SKM-1 (cell line): Measurements from ENCODE around the gene MYH10.

Source experiments
- DNase-seq: peaks from one replicate; lab custom pipeline; 2025; ENCODE audit not compliant: unreplicated experiment; lab: John Stamatoyannopoulos, UW

Gene MYH10

GRCh38 chr17:8476741-8477140 lies 153.8 kb downstream of the MYH10 start:
- no peak for DNase-seq

- no peak for DNase-seq
These were observed 154.7 kb downstream of the MYH10 start for GRCh38 chr17:8475781-8476180.

DNA sequence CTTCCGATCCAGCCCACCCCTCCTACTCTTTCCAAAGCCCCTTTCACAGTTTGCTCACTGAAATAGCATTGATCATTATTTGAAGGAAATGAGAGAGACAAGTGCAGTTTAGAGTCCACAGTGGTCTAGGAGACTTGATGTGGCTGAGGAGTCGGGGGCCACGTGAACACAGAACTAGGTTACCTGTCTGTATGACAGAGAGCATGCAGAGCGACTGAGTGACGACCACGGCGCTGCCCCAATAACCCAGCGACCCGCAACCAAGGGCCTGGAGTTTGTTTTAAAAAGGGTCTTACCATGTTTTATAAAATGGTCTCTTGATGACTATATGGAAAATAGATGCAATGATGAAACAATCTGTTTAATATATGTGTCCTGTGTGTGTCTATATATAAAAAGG lies 155.3 kb downstream of the MYH10 start:
- no peak for DNase-seq

DNA sequence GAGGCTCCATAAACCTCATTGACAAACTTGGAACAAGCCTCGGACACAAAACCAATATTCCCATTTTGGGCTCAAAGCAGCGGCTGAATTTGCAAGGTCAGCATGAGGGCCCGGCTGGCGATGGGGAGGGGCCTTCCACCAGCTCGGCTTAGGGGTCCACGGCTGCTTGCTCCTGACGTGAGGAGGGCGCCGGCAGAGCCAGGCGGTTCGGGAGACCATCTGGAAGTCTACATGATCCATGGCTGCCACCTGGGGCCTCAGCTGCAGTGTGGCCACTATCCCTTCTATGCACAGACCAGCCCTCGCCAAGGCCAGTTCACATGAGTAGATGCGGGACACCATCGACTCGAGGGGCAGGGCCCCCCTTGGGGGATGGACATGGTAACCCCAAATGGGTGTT lies 155.7 kb downstream of the MYH10 start:
- DNase-seq, result no peak

GRCh38 chr17:8473451-8474192 lies 156.9 kb downstream of the MYH10 start:
- DNase-seq, result no peak

GRCh38 chr17:8472663-8473062 lies 157.9 kb downstream of the MYH10 start:
- no peak for DNase-seq

GRCh38 chr17:8470447-8471047 lies 160.0 kb downstream of the MYH10 start:
- no peak for DNase-seq

DNA sequence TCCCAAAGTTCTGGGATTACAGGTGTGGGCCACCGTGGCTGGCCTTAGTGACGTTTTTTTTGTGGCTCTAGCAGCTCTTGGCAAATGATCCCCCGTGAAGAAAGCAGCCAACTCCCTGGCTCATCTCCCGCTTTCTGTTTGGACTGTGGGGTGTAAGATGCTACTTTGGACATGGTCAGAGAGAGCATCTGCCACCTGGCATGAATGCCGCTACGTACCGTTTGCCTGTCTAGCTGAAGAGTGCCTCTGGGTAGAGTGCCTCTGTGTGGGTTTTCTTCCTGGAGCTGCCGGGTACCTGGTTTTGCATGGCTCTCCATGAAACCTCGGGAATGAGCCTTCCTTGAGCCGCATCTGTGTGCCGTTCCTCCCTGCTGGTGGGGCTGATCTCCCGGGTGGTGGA lies 160.6 kb downstream of the MYH10 start:
- DNase-seq, result no peak

GRCh38 chr17:8468980-8469379 lies 161.5 kb downstream of the MYH10 start:
- DNase-seq, result no peak

- no peak for DNase-seq
These were observed 162.4 kb downstream of the MYH10 start for GRCh38 chr17:8468127-8468526.

DNA sequence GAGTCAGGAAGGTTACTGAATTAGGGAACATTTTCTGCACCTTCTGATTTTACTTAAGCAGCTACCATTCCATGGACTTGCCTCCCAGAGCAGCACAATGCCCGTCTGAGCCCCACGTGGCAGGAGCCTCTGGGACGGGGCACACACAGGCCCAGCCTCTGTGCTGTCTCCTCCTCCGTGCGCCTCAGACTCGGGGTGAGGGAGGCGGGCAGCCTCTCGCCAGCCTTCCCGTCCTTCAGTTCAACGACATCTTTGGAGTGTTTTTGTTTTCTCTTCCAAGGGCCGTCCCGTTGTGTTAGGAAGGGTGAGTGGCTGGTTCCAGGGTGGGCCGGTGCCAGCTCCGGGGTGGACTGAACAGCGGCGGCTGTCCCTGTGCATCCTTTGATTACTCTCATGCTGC lies 163.0 kb downstream of the MYH10 start:
- no peak for DNase-seq

- DNase-seq, result no peak
These were observed 163.7 kb downstream of the MYH10 start for GRCh38 chr17:8466873-8467272.

- DNase-seq, result no peak
These were observed 164.1 kb downstream of the MYH10 start for GRCh38 chr17:8466456-8466855.

GRCh38 chr17:8465759-8466158 lies 164.8 kb downstream of the MYH10 start:
- DNase-seq, result no peak

DNA sequence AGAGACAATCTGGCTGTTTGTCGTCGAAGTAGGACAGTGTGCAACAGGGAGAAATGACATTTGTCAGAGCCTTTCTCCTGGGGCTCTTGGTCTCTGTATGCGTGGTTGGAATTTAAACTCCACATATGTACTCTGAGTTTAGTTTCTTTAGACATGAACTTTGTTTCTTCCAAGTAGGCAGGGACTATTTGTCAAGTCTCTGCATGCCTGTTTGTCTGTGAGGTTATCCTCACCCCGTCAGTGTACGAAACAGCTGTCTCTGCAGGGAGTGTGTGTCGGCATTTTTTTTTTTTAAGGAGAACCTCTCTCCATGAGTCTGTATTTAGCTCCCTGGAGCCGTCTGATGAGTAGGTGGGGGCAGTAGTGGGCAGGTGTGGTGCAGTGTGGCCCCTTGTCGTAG lies 165.2 kb downstream of the MYH10 start:
- no peak for DNase-seq

DNA sequence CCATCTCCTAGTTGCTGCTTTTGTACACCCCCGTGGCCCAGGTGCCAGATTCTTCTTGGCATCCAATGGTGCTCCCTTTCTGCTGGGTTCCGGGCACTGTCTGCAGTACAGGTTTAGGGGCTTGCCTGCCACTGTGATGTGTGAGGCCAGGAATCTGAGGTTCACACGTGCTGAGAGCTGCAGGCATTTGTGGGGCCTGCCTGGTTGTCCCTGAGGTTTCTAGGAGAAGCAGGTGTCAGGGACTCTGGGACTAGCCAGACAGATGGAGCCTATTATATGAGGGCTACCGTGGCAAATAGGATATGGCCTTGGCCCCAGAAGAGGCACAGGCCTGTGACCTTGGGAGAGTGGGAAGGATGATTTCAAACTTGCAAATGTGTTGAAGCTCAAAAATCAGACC lies 165.6 kb downstream of the MYH10 start:
- no peak for DNase-seq

DNA sequence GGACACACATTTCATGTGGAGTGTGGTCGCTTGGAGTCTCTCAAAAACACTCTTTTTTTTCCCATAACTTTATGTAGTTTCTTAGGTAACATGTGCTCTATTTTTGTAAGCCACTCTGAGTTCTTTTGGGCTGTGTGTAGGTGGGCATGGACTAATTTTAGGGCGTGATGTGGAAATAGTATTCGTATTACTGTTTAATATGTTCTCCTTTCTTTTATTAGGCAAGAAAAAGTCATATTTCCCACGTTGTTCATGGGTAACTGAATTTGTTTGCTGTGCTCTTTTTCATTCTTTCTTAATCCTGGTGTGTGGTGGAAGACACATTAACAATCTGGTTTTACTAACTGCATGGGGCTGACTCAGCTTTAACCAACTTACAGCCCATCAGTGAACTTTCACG lies 167.4 kb downstream of the MYH10 start:
- DNase-seq, result no peak

DNA sequence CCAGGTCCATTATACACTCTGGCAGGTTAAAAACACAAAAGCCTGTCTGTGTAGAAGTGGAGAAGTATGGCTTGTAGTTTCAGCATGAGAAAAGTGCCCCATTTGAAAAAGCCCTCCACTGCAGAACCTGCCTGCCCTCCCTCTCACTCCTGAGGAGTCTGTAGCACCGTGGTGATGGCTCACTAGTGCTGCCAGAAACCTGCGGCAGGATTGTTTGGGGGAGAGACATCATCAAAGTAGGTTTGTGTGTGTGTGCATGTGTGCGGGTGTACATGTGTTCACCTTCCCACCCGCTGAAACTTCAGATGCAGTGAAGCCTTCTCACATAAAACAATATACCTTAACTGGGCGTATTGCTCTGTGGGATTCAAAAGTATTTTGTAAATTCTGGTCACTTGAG lies 168.0 kb downstream of the MYH10 start:
- DNase-seq, result no peak

DNA sequence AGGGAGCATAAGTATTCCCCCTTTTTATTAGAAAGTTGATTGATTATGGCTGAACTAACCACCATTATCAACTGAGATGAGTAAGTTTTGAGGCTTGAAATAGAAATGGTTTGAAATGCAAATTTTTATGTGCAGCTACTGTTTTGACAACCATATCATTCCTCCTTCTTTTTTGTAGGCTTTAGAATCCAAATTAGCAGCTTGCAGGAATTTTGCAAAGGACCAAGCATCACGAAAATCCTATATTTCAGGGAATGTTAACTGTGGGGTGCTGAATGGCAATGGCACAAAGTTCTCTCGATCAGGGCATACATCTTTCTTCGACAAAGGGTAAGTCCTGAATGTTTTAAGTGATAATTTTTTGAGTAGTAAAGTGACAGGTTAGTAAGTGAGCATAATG lies 170.7 kb downstream of the MYH10 start:
- DNase-seq, result no peak

- DNase-seq, result no peak
These were observed 171.4 kb downstream of the MYH10 start for GRCh38 chr17:8459107-8459506.

DNA sequence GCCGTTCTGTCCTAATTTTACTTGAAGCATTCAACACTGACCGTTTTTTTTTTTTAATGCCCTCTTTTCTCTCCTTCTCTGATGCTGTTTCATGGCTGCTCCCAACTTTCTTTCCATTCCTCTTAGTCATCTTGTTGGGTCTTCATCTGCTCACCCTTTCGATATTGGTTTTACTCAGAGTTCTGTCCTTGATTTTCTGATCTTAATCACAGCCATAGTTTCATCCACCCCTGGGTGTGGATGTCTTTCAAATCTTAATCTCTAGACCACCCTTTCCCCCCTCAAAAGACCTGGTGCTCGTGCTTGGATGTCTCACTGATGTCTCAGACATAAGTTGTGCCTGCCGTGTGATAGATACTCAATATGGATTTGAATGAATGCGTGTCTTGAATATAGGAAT lies 172.4 kb downstream of the MYH10 start:
- no peak for DNase-seq

- DNase-seq, result no peak
These were observed 174.8 kb downstream of the MYH10 start for GRCh38 chr17:8455665-8456209.

GRCh38 chr17:8453326-8453725 lies 177.2 kb downstream of the MYH10 start:
- no peak for DNase-seq
